NCI-H1930 (cell line): Measurements from ENCODE around the gene PRMT3.
"Not testable (repeated sequence)": the region's sequence is repeated elsewhere in the genome, so short reads cannot be mapped to it uniquely, and the experiment has no call there.

Experiments used
- DNase-seq, 2 experiments: peaks; one replicate each; lab custom pipeline; 2025; lab: John Stamatoyannopoulos, UW

The PRMT3 gene

GRCh38 chr11:20518323-20518834 is 130.9 kb downstream of the PRMT3 start:
- no peak for DNase-seq

- no peak for DNase-seq
Measured at GRCh38 chr11:20522536-20522935, 135.0 kb downstream of the PRMT3 start.

- no peak for DNase-seq
Measured at GRCh38 chr11:20529757-20530156, 142.2 kb downstream of the PRMT3 start.

- no peak for DNase-seq
Measured at GRCh38 chr11:20530942-20531703, 143.6 kb downstream of the PRMT3 start.

- DNase-seq, result no peak
Measured at GRCh38 chr11:20535271-20535881, 147.9 kb downstream of the PRMT3 start.

- no peak for DNase-seq
Measured at GRCh38 chr11:20536365-20536764, 148.8 kb downstream of the PRMT3 start.

- DNase-seq, result no peak
Measured at GRCh38 chr11:20536784-20537183, 149.3 kb downstream of the PRMT3 start.

- DNase-seq, result no peak
Measured at GRCh38 chr11:20541503-20541902, 154.0 kb downstream of the PRMT3 start.

GRCh38 chr11:20544603-20545237 is 157.2 kb downstream of the PRMT3 start:
- DNase-seq, result no peak

- DNase-seq, result no peak
Measured at GRCh38 chr11:20547411-20547810, 159.9 kb downstream of the PRMT3 start.

GRCh38 chr11:20551096-20551495 is 163.6 kb downstream of the PRMT3 start:
- DNase-seq, result no peak

- DNase-seq, result no peak
Measured at GRCh38 chr11:20555783-20556182, 168.3 kb downstream of the PRMT3 start.

GRCh38 chr11:20556396-20556795 is 168.9 kb downstream of the PRMT3 start:
- DNase-seq, result not testable (repeated sequence)

GRCh38 chr11:20558741-20559140 is 171.2 kb downstream of the PRMT3 start:
- no peak for DNase-seq
